ENCODE data around the gene PXMP4. TPM values are rescaled to one million over a fixed set of nuclear protein-coding genes. Genes with fewer than 3 reads are reported as not detected.
A peak's percentile ranks its signal among the peaks of the same experiment; 100 is the strongest.

The PXMP4 gene
- polyA plus RNA-seq, 1 donor from 2014 or later, result 3.1 TPM

DNA sequence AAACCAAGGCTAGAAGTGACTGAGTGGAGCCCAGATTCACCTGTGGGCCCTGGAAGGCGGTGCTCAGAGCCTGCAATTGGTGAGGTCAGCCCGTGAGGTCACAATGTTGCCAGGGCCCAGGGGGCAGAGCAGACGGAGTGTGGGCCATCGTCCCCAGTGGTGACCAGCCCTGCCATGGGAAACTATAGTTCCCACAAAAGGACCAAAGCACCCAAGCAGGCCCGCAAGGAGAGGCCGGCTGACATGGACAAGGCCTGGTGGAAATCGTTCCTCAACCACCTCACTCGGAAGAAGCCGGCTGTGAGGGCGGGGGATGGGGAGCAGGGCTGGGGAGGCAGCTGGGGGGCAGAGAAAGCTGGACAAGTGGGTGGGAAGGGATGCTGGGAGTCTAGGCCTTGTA lies 57.9 kb downstream of the PXMP4 start, which contains the start of gene C20orf144:
Gene C20orf144 (plus strand): TSS at position 156 of the 400 bp plus-strand sequence. CDS start 19 bp downstream, at position 175.
- Histone ChIP-seq H3K4me2 (ENCODE audit: low read length) (peak within 1 kb of the TSS; percentile 58), H3K9ac (ENCODE audit: low read length) (peak within 1 kb of the TSS; percentile 84), H2AFZ (ENCODE audit: low read depth, low read length) (peak within 1 kb of the TSS; percentile 54), H3K9me3 (ENCODE audit: low read length) (no peaks in the 10 kb centered on the region), H3K4me3 (ENCODE audit: low read length) (peak within 1 kb of the TSS; percentile 91), H3K36me3 (ENCODE audit: insufficient read depth, low read length) (no peaks in the 10 kb centered on the region), H3K9me2 (ENCODE audit: insufficient read depth, low read length) (no peaks in the 10 kb centered on the region), H3K79me2 (replicated peaks; ENCODE audit: insufficient read depth, low read length) (no peaks in the 10 kb centered on the region), H3K27ac (ENCODE audit: low read length) (peak within 1 kb of the TSS; percentile 60), H3F3A (ENCODE audit: insufficient read depth, low read length, poor library complexity, severe bottlenecking) (no peaks in the 10 kb centered on the region), H3K27me3 (ENCODE audit: insufficient read depth, low read depth, low read length) (no peaks in the 10 kb centered on the region), H4K20me1 (ENCODE audit: insufficient read depth) (no peaks in the 10 kb centered on the region)
- TF ChIP-seq POLR2AphosphoS5 (IDR thresholded peaks at IDR 0.05), result no peak
- no peak for TF ChIP-seq SMC3 (conservative IDR thresholded peaks at IDR 0.05; ENCODE audit: poor library complexity)
- TF ChIP-seq MXI1 (conservative IDR thresholded peaks at IDR 0.05; ENCODE audit: poor library complexity, severe bottlenecking), result no peak
- TF ChIP-seq TAF1 (IDR thresholded peaks at IDR 0.05; ENCODE audit: low read depth), result no peak
- no peak for TF ChIP-seq EP300 (conservative IDR thresholded peaks at IDR 0.05; ENCODE audit: poor library complexity, severe bottlenecking)

DNA sequence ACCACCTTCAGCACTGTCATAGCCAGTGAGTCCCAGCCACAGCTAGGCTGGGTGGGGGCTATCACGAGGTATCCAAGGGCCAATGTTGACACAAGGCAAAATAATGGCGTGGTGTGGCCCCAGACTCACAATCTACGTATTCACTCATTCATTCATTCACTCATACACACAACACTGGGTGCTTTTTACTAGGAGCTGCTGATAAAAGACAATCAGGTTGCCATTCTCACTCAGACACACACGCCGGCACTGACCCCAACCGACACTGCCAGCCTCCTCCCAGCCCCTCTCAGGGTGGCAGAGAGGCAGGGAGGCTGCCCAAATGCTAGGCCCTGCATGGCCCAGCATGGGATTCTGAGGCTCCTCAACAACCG lies 59.4 kb downstream of the PXMP4 start:
- Histone ChIP-seq H3K9me3 (ENCODE audit: low read length) (no peaks in the 10 kb centered on the region), H3K36me3 (ENCODE audit: insufficient read depth, low read length) (no peaks in the 10 kb centered on the region), H3K27ac (ENCODE audit: low read length) (no peak overlapping the region), H3K79me2 (replicated peaks; ENCODE audit: insufficient read depth, low read length) (no peaks in the 10 kb centered on the region), H3K4me2 (ENCODE audit: low read length) (no peak overlapping the region), H3K9ac (ENCODE audit: low read length) (no peak overlapping the region), H3K9me2 (ENCODE audit: insufficient read depth, low read length) (no peaks in the 10 kb centered on the region), H3F3A (ENCODE audit: insufficient read depth, low read length, poor library complexity, severe bottlenecking) (no peaks in the 10 kb centered on the region), H2AFZ (ENCODE audit: low read depth, low read length) (no peak overlapping the region), H4K20me1 (ENCODE audit: insufficient read depth) (no peaks in the 10 kb centered on the region), H3K27me3 (ENCODE audit: insufficient read depth, low read depth, low read length) (no peaks in the 10 kb centered on the region), H3K4me3 (ENCODE audit: low read length) (no peak overlapping the region)
- TF ChIP-seq, protein P1, sequence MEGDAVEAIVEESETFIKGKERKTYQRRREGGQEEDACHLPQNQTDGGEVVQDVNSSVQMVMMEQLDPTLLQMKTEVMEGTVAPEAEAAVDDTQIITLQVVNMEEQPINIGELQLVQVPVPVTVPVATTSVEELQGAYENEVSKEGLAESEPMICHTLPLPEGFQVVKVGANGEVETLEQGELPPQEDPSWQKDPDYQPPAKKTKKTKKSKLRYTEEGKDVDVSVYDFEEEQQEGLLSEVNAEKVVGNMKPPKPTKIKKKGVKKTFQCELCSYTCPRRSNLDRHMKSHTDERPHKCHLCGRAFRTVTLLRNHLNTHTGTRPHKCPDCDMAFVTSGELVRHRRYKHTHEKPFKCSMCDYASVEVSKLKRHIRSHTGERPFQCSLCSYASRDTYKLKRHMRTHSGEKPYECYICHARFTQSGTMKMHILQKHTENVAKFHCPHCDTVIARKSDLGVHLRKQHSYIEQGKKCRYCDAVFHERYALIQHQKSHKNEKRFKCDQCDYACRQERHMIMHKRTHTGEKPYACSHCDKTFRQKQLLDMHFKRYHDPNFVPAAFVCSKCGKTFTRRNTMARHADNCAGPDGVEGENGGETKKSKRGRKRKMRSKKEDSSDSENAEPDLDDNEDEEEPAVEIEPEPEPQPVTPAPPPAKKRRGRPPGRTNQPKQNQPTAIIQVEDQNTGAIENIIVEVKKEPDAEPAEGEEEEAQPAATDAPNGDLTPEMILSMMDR (IDR thresholded peaks at IDR 0.05; ENCODE audit: poor library complexity, severe bottlenecking), result no peak
- TF ChIP-seq POLR2AphosphoS5 (IDR thresholded peaks at IDR 0.05) (no peak), EZH2 (IDR thresholded peaks at IDR 0.05; ENCODE audit: borderline replicate concordance, insufficient read depth, low read length, poor library complexity, severe bottlenecking) (no peak), SMC3 (conservative IDR thresholded peaks at IDR 0.05; ENCODE audit: poor library complexity) (no peak), RAD21 (conservative IDR thresholded peaks at IDR 0.05) (no peak)

DNA sequence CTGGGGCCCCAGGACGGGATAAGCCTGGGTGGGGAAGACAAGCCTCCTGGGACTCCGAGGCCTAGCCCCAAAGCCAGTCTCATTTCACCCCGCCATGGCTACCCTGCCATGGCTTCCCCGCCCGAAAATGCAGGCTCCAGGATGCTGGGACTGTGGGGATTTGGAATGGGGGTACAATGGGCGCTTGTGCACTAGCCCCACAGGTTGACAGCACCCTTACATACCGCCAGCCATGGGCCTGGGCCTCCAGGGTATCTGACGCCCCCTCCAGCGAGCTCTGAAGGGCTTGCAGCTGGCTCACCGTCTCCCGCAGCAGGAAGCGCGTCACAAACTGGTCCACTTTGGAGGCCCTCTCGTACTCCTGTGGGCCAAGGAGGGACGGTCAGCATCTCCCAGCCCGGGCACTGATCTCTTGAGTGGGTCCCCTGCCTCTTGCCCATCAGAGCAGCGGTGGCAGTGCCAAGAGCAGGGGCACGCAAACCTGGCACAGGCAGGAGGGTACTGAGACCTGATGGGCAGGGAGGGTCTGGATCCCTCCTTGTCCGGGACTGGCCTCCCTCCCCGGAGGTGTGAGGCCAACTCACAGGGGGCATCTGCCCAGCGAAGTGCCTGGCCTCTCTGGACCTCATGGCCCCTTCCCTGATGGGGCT lies 60.0 kb downstream of the PXMP4 start:
- no peak for TF ChIP-seq SMC3 (conservative IDR thresholded peaks at IDR 0.05; ENCODE audit: poor library complexity)
- no peak for TF ChIP-seq MXI1 (conservative IDR thresholded peaks at IDR 0.05; ENCODE audit: poor library complexity, severe bottlenecking)
- TF ChIP-seq, protein P2, sequence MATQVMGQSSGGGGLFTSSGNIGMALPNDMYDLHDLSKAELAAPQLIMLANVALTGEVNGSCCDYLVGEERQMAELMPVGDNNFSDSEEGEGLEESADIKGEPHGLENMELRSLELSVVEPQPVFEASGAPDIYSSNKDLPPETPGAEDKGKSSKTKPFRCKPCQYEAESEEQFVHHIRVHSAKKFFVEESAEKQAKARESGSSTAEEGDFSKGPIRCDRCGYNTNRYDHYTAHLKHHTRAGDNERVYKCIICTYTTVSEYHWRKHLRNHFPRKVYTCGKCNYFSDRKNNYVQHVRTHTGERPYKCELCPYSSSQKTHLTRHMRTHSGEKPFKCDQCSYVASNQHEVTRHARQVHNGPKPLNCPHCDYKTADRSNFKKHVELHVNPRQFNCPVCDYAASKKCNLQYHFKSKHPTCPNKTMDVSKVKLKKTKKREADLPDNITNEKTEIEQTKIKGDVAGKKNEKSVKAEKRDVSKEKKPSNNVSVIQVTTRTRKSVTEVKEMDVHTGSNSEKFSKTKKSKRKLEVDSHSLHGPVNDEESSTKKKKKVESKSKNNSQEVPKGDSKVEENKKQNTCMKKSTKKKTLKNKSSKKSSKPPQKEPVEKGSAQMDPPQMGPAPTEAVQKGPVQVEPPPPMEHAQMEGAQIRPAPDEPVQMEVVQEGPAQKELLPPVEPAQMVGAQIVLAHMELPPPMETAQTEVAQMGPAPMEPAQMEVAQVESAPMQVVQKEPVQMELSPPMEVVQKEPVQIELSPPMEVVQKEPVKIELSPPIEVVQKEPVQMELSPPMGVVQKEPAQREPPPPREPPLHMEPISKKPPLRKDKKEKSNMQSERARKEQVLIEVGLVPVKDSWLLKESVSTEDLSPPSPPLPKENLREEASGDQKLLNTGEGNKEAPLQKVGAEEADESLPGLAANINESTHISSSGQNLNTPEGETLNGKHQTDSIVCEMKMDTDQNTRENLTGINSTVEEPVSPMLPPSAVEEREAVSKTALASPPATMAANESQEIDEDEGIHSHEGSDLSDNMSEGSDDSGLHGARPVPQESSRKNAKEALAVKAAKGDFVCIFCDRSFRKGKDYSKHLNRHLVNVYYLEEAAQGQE (IDR thresholded peaks at IDR 0.05; ENCODE audit: borderline replicate concordance), result no peak
- no peak for TF ChIP-seq RAD21 (conservative IDR thresholded peaks at IDR 0.05)
- TF ChIP-seq EZH2 (IDR thresholded peaks at IDR 0.05; ENCODE audit: borderline replicate concordance, insufficient read depth, low read length, poor library complexity, severe bottlenecking), result no peak
- TF ChIP-seq POLR2AphosphoS5 (IDR thresholded peaks at IDR 0.05), result no peak
- TF ChIP-seq, protein P1 (IDR thresholded peaks at IDR 0.05; ENCODE audit: poor library complexity, severe bottlenecking), result no peak
- TF ChIP-seq TAF1 (IDR thresholded peaks at IDR 0.05; ENCODE audit: low read depth), result no peak
- no peak for TF ChIP-seq EP300 (conservative IDR thresholded peaks at IDR 0.05; ENCODE audit: poor library complexity, severe bottlenecking)
- H2AFZ ChIP-seq (ENCODE audit: low read depth, low read length), result no peak overlapping the region
- H3K79me2 ChIP-seq (replicated peaks; ENCODE audit: insufficient read depth, low read length), result no peaks in the 10 kb centered on the region
- no peak overlapping the region for H3K9ac ChIP-seq (ENCODE audit: low read length)
- H3F3A ChIP-seq (ENCODE audit: insufficient read depth, low read length, poor library complexity, severe bottlenecking), result no peaks in the 10 kb centered on the region
- no peaks in the 10 kb centered on the region for H4K20me1 ChIP-seq (ENCODE audit: insufficient read depth)
- H3K9me2 ChIP-seq (ENCODE audit: insufficient read depth, low read length), result no peaks in the 10 kb centered on the region
- no peaks in the 10 kb centered on the region for H3K27me3 ChIP-seq (ENCODE audit: insufficient read depth, low read depth, low read length)
- no peaks in the 10 kb centered on the region for H3K36me3 ChIP-seq (ENCODE audit: insufficient read depth, low read length)
- H3K4me2 ChIP-seq (ENCODE audit: low read length), result no peak overlapping the region
- no peak overlapping the region for H3K4me3 ChIP-seq (ENCODE audit: low read length)
- H3K27ac ChIP-seq (ENCODE audit: low read length), result no peak overlapping the region
- no peaks in the 10 kb centered on the region for H3K9me3 ChIP-seq (ENCODE audit: low read length)

Data from neural cell (in vitro differentiated cells).